HUDEP-2 (cell line): ENCODE measurements around the gene EIF2S1.
"Not testable (repeated sequence)": the region's sequence is repeated elsewhere in the genome, so short reads cannot be mapped to it uniquely, and the experiment has no call there.

Source experiments
- DNase-seq, 76 experiments: peaks; one replicate each; lab custom pipeline; 2025; ENCODE audit not compliant: unreplicated experiment in 76 of 76; lab: John Stamatoyannopoulos, UW

EIF2S1 gene

GRCh38 chr14:67371247-67372148 is 11.4 kb downstream of the EIF2S1 start:
- no peak for DNase-seq

GRCh38 chr14:67372833-67373232 is 12.7 kb downstream of the EIF2S1 start:
- DNase-seq: no peak

- no peak for DNase-seq
Measured at GRCh38 chr14:67373347-67373746, 13.2 kb downstream of the EIF2S1 start.

GRCh38 chr14:67377916-67378315 is 17.8 kb downstream of the EIF2S1 start:
- DNase-seq: no peak

- DNase-seq: peak in 3 of 76 experiments; percentile 5 to 19 (median 7)
Measured at GRCh38 chr14:67385120-67385519, 25.0 kb downstream of the EIF2S1 start.

- no peak for DNase-seq
Measured at GRCh38 chr14:67385618-67386017, 25.5 kb downstream of the EIF2S1 start.

GRCh38 chr14:67387195-67387594 is 27.1 kb downstream of the EIF2S1 start:
- no peak for DNase-seq

GRCh38 chr14:67389275-67389674 is 29.1 kb downstream of the EIF2S1 start:
- peak in 16 of 76 experiments; percentile 7 to 68 (median 24) for DNase-seq

- DNase-seq: no peak
Measured at GRCh38 chr14:67389811-67390534, 29.8 kb downstream of the EIF2S1 start.

GRCh38 chr14:67391268-67391667 is 31.1 kb downstream of the EIF2S1 start:
- DNase-seq: peak in 37 of 76 experiments; percentile 13 to 70 (median 28)

- DNase-seq: no peak
Measured at GRCh38 chr14:67392123-67392522, 32.0 kb downstream of the EIF2S1 start.

GRCh38 chr14:67392800-67393199 is 32.7 kb downstream of the EIF2S1 start:
- peak in 1 of 76 experiments; percentile 7 for DNase-seq

GRCh38 chr14:67393689-67394088 is 33.6 kb downstream of the EIF2S1 start:
- DNase-seq: no peak

- DNase-seq: no peak
Measured at GRCh38 chr14:67395086-67395875, 35.2 kb downstream of the EIF2S1 start.

- DNase-seq: no peak
Measured at GRCh38 chr14:67395876-67396189, 35.7 kb downstream of the EIF2S1 start.

GRCh38 chr14:67396381-67396970 is 36.3 kb downstream of the EIF2S1 start:
- DNase-seq: no peak

GRCh38 chr14:67397536-67397935 is 37.4 kb downstream of the EIF2S1 start:
- DNase-seq: no peak

- DNase-seq: no peak
Measured at GRCh38 chr14:67400434-67400833, 40.3 kb downstream of the EIF2S1 start.

GRCh38 chr14:67405771-67406170 is 45.6 kb downstream of the EIF2S1 start:
- DNase-seq: no peak

- DNase-seq: not testable (repeated sequence)
Measured at GRCh38 chr14:67408122-67408801, 48.1 kb downstream of the EIF2S1 start.
